HL-60 (cell line): ENCODE data around the gene TSG101.

Experiments used
- DNase-seq, 2 experiments: peaks; one replicate each; pipeline ENCODE4 v3.0.0-alpha.2; 2010 to 2020; ENCODE audit warnings: low read depth in 1 of 2, low spot score in 1 of 2
- H3K27ac ChIP-seq: fragments of 250-450 bp; sonication (Bioruptor Pico); replicated peaks from 2 replicates; pipeline ENCODE4 v1.5.1; 2020; ENCODE audit warnings: mild to moderate bottlenecking, moderate library complexity
- H3K27me3 ChIP-seq: fragments of 250-450 bp; sonication (Bioruptor Pico); 2 replicates; pipeline ENCODE4 v1.5.1; 2021; ENCODE audit warnings: mild to moderate bottlenecking, moderate library complexity; ENCODE audit not compliant: insufficient read depth, poor library complexity, severe bottlenecking
- H3K4me3 ChIP-seq: replicated peaks from 2 replicates; pipeline ENCODE4 v1.5.1; 2011; ENCODE audit warnings: mild to moderate bottlenecking, control low read depth, low read length; ENCODE audit not compliant: insufficient read depth
- GABPA ChIP-seq: IDR thresholded peaks from 2 replicates; pipeline ENCODE4 v1.6.1; 2012; ENCODE audit warnings: low read depth
- POLR2AphosphoS5 ChIP-seq: IDR thresholded peaks from 2 replicates; pipeline ENCODE4 v1.6.1; 2012; ENCODE audit warnings: low read depth
- SPI1 ChIP-seq: IDR thresholded peaks from 2 replicates; pipeline ENCODE4 v1.6.1; 2012; ENCODE audit warnings: low read depth, mild to moderate bottlenecking, borderline replicate concordance
- TF ChIP-seq, protein P1 (sequence below): IDR thresholded peaks from 2 replicates; pipeline ENCODE4 v1.6.1; 2012; ENCODE audit warnings: low read depth; ENCODE audit not compliant: insufficient replicate concordance
- TF ChIP-seq, protein P2 (sequence below): IDR thresholded peaks from one replicate; pipeline ENCODE4 v1.5.1; 2011; ENCODE audit warnings: low read length, control low read depth, inconsistent platforms; ENCODE audit not compliant: insufficient read depth

TSG101 gene

DNA sequence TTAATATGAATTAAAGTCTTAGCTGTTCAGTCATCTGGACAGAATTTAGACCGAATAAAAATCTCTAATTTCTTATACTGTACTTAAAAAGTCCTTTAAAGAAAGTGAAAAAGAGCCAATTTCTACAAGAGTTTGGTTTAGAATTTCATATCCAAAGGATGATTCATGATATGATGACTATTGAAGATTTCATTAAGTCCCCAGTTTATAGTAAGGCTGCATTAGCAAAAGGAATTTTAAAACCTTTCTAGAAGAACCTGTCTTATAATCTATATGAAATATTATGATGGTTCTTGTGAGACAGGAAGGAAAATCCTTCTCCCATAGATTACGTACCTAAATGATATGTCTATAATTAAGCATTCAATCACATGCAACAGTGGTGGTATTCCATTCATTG is 34.8 kb downstream of the TSG101 start:
- Histone ChIP-seq H3K27me3 (no peaks in the 10 kb centered on the region), H3K4me3 (no peak overlapping the region), H3K27ac (no peak overlapping the region)
- no peak for DNase-seq
- TF ChIP-seq SPI1 (no peak), GABPA (no peak), POLR2AphosphoS5 (no peak)
- TF ChIP-seq, protein P1, sequence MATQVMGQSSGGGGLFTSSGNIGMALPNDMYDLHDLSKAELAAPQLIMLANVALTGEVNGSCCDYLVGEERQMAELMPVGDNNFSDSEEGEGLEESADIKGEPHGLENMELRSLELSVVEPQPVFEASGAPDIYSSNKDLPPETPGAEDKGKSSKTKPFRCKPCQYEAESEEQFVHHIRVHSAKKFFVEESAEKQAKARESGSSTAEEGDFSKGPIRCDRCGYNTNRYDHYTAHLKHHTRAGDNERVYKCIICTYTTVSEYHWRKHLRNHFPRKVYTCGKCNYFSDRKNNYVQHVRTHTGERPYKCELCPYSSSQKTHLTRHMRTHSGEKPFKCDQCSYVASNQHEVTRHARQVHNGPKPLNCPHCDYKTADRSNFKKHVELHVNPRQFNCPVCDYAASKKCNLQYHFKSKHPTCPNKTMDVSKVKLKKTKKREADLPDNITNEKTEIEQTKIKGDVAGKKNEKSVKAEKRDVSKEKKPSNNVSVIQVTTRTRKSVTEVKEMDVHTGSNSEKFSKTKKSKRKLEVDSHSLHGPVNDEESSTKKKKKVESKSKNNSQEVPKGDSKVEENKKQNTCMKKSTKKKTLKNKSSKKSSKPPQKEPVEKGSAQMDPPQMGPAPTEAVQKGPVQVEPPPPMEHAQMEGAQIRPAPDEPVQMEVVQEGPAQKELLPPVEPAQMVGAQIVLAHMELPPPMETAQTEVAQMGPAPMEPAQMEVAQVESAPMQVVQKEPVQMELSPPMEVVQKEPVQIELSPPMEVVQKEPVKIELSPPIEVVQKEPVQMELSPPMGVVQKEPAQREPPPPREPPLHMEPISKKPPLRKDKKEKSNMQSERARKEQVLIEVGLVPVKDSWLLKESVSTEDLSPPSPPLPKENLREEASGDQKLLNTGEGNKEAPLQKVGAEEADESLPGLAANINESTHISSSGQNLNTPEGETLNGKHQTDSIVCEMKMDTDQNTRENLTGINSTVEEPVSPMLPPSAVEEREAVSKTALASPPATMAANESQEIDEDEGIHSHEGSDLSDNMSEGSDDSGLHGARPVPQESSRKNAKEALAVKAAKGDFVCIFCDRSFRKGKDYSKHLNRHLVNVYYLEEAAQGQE, result no peak
- TF ChIP-seq, protein P2, sequence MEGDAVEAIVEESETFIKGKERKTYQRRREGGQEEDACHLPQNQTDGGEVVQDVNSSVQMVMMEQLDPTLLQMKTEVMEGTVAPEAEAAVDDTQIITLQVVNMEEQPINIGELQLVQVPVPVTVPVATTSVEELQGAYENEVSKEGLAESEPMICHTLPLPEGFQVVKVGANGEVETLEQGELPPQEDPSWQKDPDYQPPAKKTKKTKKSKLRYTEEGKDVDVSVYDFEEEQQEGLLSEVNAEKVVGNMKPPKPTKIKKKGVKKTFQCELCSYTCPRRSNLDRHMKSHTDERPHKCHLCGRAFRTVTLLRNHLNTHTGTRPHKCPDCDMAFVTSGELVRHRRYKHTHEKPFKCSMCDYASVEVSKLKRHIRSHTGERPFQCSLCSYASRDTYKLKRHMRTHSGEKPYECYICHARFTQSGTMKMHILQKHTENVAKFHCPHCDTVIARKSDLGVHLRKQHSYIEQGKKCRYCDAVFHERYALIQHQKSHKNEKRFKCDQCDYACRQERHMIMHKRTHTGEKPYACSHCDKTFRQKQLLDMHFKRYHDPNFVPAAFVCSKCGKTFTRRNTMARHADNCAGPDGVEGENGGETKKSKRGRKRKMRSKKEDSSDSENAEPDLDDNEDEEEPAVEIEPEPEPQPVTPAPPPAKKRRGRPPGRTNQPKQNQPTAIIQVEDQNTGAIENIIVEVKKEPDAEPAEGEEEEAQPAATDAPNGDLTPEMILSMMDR, result no peak

DNA sequence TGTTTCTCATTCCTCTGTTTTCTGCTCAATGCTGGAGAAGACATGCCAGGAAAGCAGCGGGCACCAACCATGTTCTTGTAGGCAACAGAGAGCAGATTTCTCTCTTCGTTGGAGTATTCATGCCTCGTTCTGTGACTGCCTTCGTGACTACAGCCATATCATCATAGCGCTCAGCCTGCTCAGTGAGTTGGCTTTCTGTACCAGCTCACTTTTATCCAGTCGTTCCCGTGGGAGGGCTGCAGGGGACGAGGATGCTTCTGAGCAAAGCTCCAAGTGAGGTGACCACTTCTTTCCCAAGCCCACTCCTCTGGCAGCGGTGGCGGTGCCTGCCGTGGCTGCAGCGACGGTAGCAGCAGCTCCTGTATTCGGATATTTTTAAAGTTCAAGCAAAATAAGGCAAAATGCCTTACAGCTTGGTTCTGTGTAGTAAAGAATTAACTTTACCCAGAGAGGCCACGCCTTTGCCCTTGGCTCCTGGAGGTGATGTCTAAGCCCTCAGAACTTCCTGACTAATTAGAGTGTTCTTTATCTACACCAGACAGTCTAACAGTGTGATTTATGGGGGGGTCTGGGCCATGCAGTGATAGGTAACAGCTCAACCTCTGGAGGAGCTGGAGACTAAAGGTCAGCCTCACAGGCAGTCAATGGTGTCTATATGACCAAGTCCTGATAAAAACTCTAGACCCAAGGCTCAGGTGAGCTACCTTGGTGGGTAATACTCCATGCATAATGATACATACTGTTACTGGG is 35.8 kb downstream of the TSG101 start:
- TF ChIP-seq GABPA (no peak), SPI1 (no peak), POLR2AphosphoS5 (no peak)
- TF ChIP-seq, protein P1, result no peak
- TF ChIP-seq, protein P2, result no peak
- no peak overlapping the region for H3K27ac ChIP-seq
- DNase-seq, result no peak

DNA sequence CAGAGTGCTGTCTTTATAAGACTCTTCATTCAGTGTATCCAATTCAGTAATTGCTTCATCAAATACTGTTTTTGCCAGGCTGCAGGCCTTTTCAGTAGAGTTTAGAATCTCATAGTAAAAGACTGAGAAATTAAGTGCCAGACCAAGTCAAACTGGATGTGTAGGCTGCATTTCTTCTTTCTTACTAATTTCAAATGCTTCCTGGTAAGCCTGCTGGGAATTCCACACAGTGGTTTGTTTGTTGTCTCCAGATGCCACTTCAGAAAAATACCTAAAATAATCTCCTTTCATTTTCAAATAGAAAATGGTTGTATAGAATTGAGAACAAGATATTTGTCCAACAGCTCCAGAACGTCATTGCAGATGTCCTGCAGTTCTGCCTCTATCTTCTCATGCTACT is 36.4 kb downstream of the TSG101 start:
- TF ChIP-seq, protein P2, result no peak
- TF ChIP-seq POLR2AphosphoS5 (no peak), SPI1 (no peak), GABPA (no peak)
- TF ChIP-seq, protein P1, result no peak
- no peaks in the 10 kb centered on the region for H3K27me3 ChIP-seq
- H3K27ac ChIP-seq, result no peak overlapping the region
- no peak overlapping the region for H3K4me3 ChIP-seq
- DNase-seq, result no peak

More for the DNA sequence above, 35.8 kb downstream of the TSG101 start:
- Histone ChIP-seq H3K4me3 (no peak overlapping the region), H3K27me3 (no peaks in the 10 kb centered on the region)
